HepG2 (cell line): ENCODE results near the gene SMDT1. TPM values are rescaled to one million over a fixed set of nuclear protein-coding genes. Genes with fewer than 3 reads are reported as not detected.

Experiments used
- ATAC-seq: fragments of 200-7000 bp; cut with Tn5 transposase; 3 replicates; pipeline ENCODE4 v1.9.1; 2020; ENCODE audit warnings: mild to moderate bottlenecking, moderate library complexity
- BruUV-seq: library from RNA; stranded (reverse); fragments of 400-500 nt; replicated peaks from 2 replicates; lab custom pipeline; 2021; lab: Mats Ljungman, UMichigan
- CTCF ChIA-PET: fragments of 300-600 bp; formaldehyde crosslinking; extraction: SDS; loops from one replicate; lab custom pipeline; 2021; ENCODE audit warnings: low total read pairs, inconsistent platforms, low intra/inter-chr PET ratio; lab: Yijun Ruan, JAX
- POLR2A ChIA-PET: fragments of 350-600 bp; sonication (Branson Sonifier 250); formaldehyde crosslinking; loops from one replicate; lab custom pipeline; 2020; ENCODE audit warnings: antibody characterized with exemption, inconsistent platforms; lab: Yijun Ruan, JAX
- DNase-seq: peaks from one replicate; pipeline ENCODE4 v3.0.0-alpha.2; 2015; ENCODE audit warnings: low spot score
- FAIRE-seq: peaks from 3 replicates; lab custom pipeline; 2011; peaks lifted over from hg19 to GRCh38; lab: Jason Lieb, UNC
- H2AFZ ChIP-seq: one replicate; pipeline ENCODE4 v1.6.1; 2011; ENCODE audit warnings: low read length, inconsistent platforms
- H3K27ac ChIP-seq: fragments of 300-600 bp; 3 replicates; pipeline ENCODE4 v1.8.0; 2011; ENCODE audit warnings: mixed run types, mild to moderate bottlenecking, mixed read lengths, low read length, inconsistent platforms; ENCODE audit not compliant: insufficient read depth; ENCODE audit errors: extremely low read length
- H3K27me3 ChIP-seq, 2 experiments: fragments of 200-600 bp in 1 of 2; 2 replicates in 1 of 2; 3 replicates in 1 of 2; pipeline versions ENCODE4 v1.6.0 to v1.8.0; 2011; ENCODE audit warnings: low read length in 2 of 2, mild to moderate bottlenecking in 2 of 2, moderate library complexity in 2 of 2, inconsistent platforms in 1 of 2; ENCODE audit not compliant: insufficient read depth in 2 of 2, control insufficient read depth in 1 of 2
- H3K36me3 ChIP-seq, 2 experiments: fragments of 200-600 bp in 1 of 2; replicated peaks in 1 of 2; 2 replicates in 1 of 2; 3 replicates in 1 of 2; pipeline versions ENCODE4 v1.5.1 to v1.8.0; 2011; ENCODE audit warnings: low read length in 2 of 2, inconsistent platforms in 1 of 2; ENCODE audit not compliant: insufficient read depth in 2 of 2, control insufficient read depth in 1 of 2
- H3K4me1 ChIP-seq: 2 replicates; pipeline ENCODE4 v1.5.1; 2012; ENCODE audit warnings: low read length, inconsistent platforms; ENCODE audit not compliant: insufficient read depth
- H3K4me2 ChIP-seq: 2 replicates; pipeline ENCODE4 v1.6.0; 2011; ENCODE audit warnings: low read depth, low read length, inconsistent platforms
- H3K4me3 ChIP-seq, 3 experiments: fragments of 200-600 bp in 1 of 3; sonication (generic), shearing (Covaris generic) in 1 of 3; replicated peaks in 1 of 3; 2 replicates each; pipeline ENCODE4 v1.5.1; 2011 to 2016; ENCODE audit warnings: low read length in 3 of 3, inconsistent platforms in 2 of 3, low read depth in 2 of 3, mild to moderate bottlenecking in 2 of 3, control low read depth in 1 of 3, mixed read lengths in 1 of 3; ENCODE audit not compliant: insufficient read depth in 1 of 3
- H3K79me2 ChIP-seq: one replicate; pipeline ENCODE4 v1.6.1; 2011; ENCODE audit warnings: low read length, inconsistent platforms; ENCODE audit not compliant: insufficient read depth
- H3K9ac ChIP-seq: 2 replicates; pipeline ENCODE4 v1.6.0; 2011; ENCODE audit warnings: mild to moderate bottlenecking, low read depth, low read length, inconsistent platforms; ENCODE audit not compliant: insufficient read depth
- H3K9me3 ChIP-seq: 2 replicates; pipeline ENCODE4 v1.5.1; 2012; ENCODE audit warnings: mild to moderate bottlenecking, low read length
- H4K20me1 ChIP-seq: 2 replicates; pipeline ENCODE4 v1.6.0; 2011; ENCODE audit warnings: inconsistent platforms, mild to moderate bottlenecking, low read length, moderate library complexity; ENCODE audit not compliant: insufficient read depth
- CENPBD1 ChIP-seq: sonication (generic); formaldehyde crosslinking; IDR thresholded peaks from 2 replicates; pipeline ENCODE4 v1.8.0; 2022; ENCODE audit warnings: missing genetic modification reagents, low read depth, mild to moderate bottlenecking, borderline replicate concordance
- FOXK1 ChIP-seq: sonication (generic); formaldehyde crosslinking; IDR thresholded peaks from 2 replicates; pipeline ENCODE4 v1.4.0; 2020; ENCODE audit warnings: low read depth, missing genetic modification reagents, borderline replicate concordance
- HMG20B ChIP-seq: conservative IDR thresholded peaks from 2 replicates; pipeline ENCODE4 v1.6.1; 2016; ENCODE audit warnings: missing genetic modification reagents, missing compliant biosample characterization
- MAF1 ChIP-seq: sonication (generic); formaldehyde crosslinking; IDR thresholded peaks from 2 replicates; pipeline ENCODE4 v1.5.0; 2020; ENCODE audit warnings: missing genetic modification reagents, borderline replicate concordance
- SKI ChIP-seq: fragments of 450-650 bp; IDR thresholded peaks from one replicate; pipeline ENCODE4 v1.6.1; 2018; ENCODE audit warnings: mild to moderate bottlenecking; ENCODE audit not compliant: partially characterized antibody
- SNAPC5 ChIP-seq: sonication (generic); formaldehyde crosslinking; IDR thresholded peaks from 2 replicates; pipeline ENCODE4 v1.8.1; 2023; ENCODE audit warnings: mild to moderate bottlenecking, missing genetic modification reagents, borderline replicate concordance
- SP140L ChIP-seq: sonication (generic); formaldehyde crosslinking; IDR thresholded peaks from 2 replicates; pipeline ENCODE4 v1.4.0; 2020; ENCODE audit warnings: missing genetic modification reagents, borderline replicate concordance
- THRA ChIP-seq: sonication (generic); formaldehyde crosslinking; IDR thresholded peaks from 2 replicates; pipeline ENCODE4 v1.4.0; 2020; ENCODE audit warnings: missing genetic modification reagents, borderline replicate concordance
- ZNF138 ChIP-seq: sonication (generic); formaldehyde crosslinking; IDR thresholded peaks from 2 replicates; pipeline ENCODE4 v1.5.0; 2020; ENCODE audit warnings: mild to moderate bottlenecking, low read depth, missing genetic modification reagents
- ZNF256 ChIP-seq: sonication (generic); formaldehyde crosslinking; conservative IDR thresholded peaks from 2 replicates; pipeline ENCODE4 v1.4.0; 2020; ENCODE audit warnings: missing genetic modification reagents
- ZNF282 ChIP-seq: fragments of 450-650 bp; IDR thresholded peaks from 2 replicates; pipeline ENCODE4 v1.6.1; 2018; ENCODE audit not compliant: partially characterized antibody
- ZNF460 ChIP-seq: sonication (generic); formaldehyde crosslinking; IDR thresholded peaks from 2 replicates; pipeline ENCODE4 v1.5.1; 2020; ENCODE audit warnings: missing genetic modification reagents, mild to moderate bottlenecking, borderline replicate concordance
- ZNF549 ChIP-seq: sonication (generic); formaldehyde crosslinking; IDR thresholded peaks from 2 replicates; pipeline ENCODE4 v1.5.0; 2020; ENCODE audit warnings: missing genetic modification reagents
- ZNF558 ChIP-seq: sonication (generic); formaldehyde crosslinking; IDR thresholded peaks from 2 replicates; pipeline ENCODE4 v1.9.0; 2022; ENCODE audit warnings: mild to moderate bottlenecking, missing genetic modification reagents, borderline replicate concordance
- ZNF749 ChIP-seq: sonication (generic); formaldehyde crosslinking; IDR thresholded peaks from 2 replicates; pipeline ENCODE4 v1.8.0; 2022; ENCODE audit warnings: mild to moderate bottlenecking, missing genetic modification reagents, moderate library complexity, borderline replicate concordance
- ZNF775 ChIP-seq: sonication (generic); formaldehyde crosslinking; IDR thresholded peaks from 2 replicates; pipeline ENCODE4 v1.4.0; 2020; ENCODE audit warnings: missing genetic modification reagents, mild to moderate bottlenecking, moderate library complexity, borderline replicate concordance
- ZNF850 ChIP-seq: sonication (generic); formaldehyde crosslinking; conservative IDR thresholded peaks from 2 replicates; pipeline ENCODE4 v1.9.0; 2021; ENCODE audit warnings: mild to moderate bottlenecking, missing genetic modification reagents
- WGBS: methylation state at CpG from one replicate; pipeline ENCODE4 v1.1.6; 2017; ENCODE audit warnings: low lambda C conversion rate; 5-methylcytosine and 5-hydroxymethylcytosine counted together
- in situ Hi-C: cut with HindIII; loops from 2 replicates; pipeline ENCODE4 v1.10.0; 2017; ENCODE audit warnings: low pct_unique_long_range_greater_than_20kb; ENCODE audit not compliant: extremely low pct_ligation_motif_present
- intact Hi-C: fragments of 100-400 bp; cut with micrococcal nuclease; formaldehyde crosslinking; loops from one replicate; pipeline ENCODE4 v1.10.0; 2022; ENCODE audit not compliant: unreplicated experiment
- polyA plus RNA-seq, 8 experiments: library from polyadenylated mRNA; depleted of rRNA in 3 of 8; stranded (reverse) in 7 of 8; unstranded in 1 of 8; fragments of >200 nt; fragmentation: Illumina TruSeq in 4 of 8; extraction: Trizol in 4 of 8; gene quantifications; 2 replicates each; pipeline versions ENCODE4 v1.2.1 to v1.2.3, GENCODE V29; 2011 to 2016; ENCODE audit warnings: low read depth in 4 of 8, missing spikeins in 1 of 8, mixed read lengths in 1 of 8; ENCODE audit not compliant: insufficient read depth in 1 of 8
- total RNA-seq, 5 experiments: library from RNA; depleted of rRNA; stranded (reverse); fragments of >200 nt; fragmentation: Illumina TruSeq; extraction: Trizol; gene quantifications; 2 replicates each; pipeline ENCODE4 v1.2.3, GENCODE V29; 2016; ENCODE audit warnings: low read depth in 1 of 5

SMDT1 gene
- total and polyA plus RNA-seq, 2 of the 13 experiments (the other 11 are each of a cell fraction or from before 2014, with no cell fraction given), result 8.3 to 26.6 TPM

GRCh38 chr22:42035256-42035655, 44.2 kb upstream of the SMDT1 start:
- Histone ChIP-seq H3K9me3 (peaks cover 7% of the 10 kb centered on the region; the same call in 1 of the 2 replicates), H3K4me1 (peaks cover 10% of the 10 kb centered on the region; the same call in 1 of the 2 replicates), H3K79me2 (no peaks in the 10 kb centered on the region), H3K36me3 (no peaks in the 10 kb centered on the region), H3K4me2 (no peak overlapping the region), H3K27me3 (no peaks in the 10 kb centered on the region), H3K4me3 (no peak overlapping the region), H2AFZ (no peak overlapping the region), H4K20me1 (no peaks in the 10 kb centered on the region), H3K9ac (no peak overlapping the region), H3K27ac (no peak overlapping the region)
- 42% methylated on average over 3 of the region's 8 CpGs for WGBS
- ChIA-PET POLR2A (no interaction called here), CTCF (no interaction called here)
- ATAC-seq (no peak), DNase-seq (no peak), FAIRE-seq (no peak)
- BruUV-seq, result no TSS peak
- intact Hi-C loops, result no loop called here
- in situ Hi-C loops, result no loop called here
- TF ChIP-seq ZNF749, result no peak

- 19% methylated on average over 5 of the region's 5 CpGs for WGBS
- Histone ChIP-seq H3K79me2 (no peaks in the 10 kb centered on the region), H3K36me3 (no peaks in the 10 kb centered on the region), H3K27ac (no peak overlapping the region), H3K4me3 (no peak overlapping the region), H3K9ac (no peak overlapping the region), H3K27me3 (no peaks in the 10 kb centered on the region), H3K4me2 (no peak overlapping the region), H3K9me3 (peaks cover 12% of the 10 kb centered on the region), H3K4me1 (no peaks in the 10 kb centered on the region), H2AFZ (no peak overlapping the region), H4K20me1 (no peaks in the 10 kb centered on the region)
- ATAC-seq, result no peak
- ChIA-PET CTCF (no interaction called here), POLR2A (no interaction called here)
- intact Hi-C loops (no loop called here), in situ Hi-C loops (no loop called here)
- no peak for DNase-seq
- FAIRE-seq, result no peak
- no TSS peak for BruUV-seq
- no peak for TF ChIP-seq MAF1 (CRISPR knock-in tag)
- no peak for TF ChIP-seq HMG20B
- no peak for TF ChIP-seq ZNF549 (CRISPR knock-in tag)
- no peak for TF ChIP-seq ZNF558
- TF ChIP-seq ZNF460 (CRISPR knock-in tag), result no peak
- TF ChIP-seq SP140L (CRISPR knock-in tag), result no peak
- no peak for TF ChIP-seq SNAPC5
- TF ChIP-seq ZNF850 (CRISPR knock-in tag), result no peak
- TF ChIP-seq ZNF256, result no peak
- TF ChIP-seq ZNF775 (CRISPR knock-in tag), result no peak
- no peak for TF ChIP-seq SKI
- no peak for TF ChIP-seq THRA
- TF ChIP-seq CENPBD1, result no peak
- no peak for TF ChIP-seq ZNF282
- no peak for TF ChIP-seq FOXK1 (CRISPR knock-in tag)
- no peak for TF ChIP-seq ZNF138 (CRISPR knock-in tag)
These were observed 40.2 kb upstream of the SMDT1 start for GRCh38 chr22:42039271-42039670.
